Measurements from ENCODE around the gene MACROD2.

DNA sequence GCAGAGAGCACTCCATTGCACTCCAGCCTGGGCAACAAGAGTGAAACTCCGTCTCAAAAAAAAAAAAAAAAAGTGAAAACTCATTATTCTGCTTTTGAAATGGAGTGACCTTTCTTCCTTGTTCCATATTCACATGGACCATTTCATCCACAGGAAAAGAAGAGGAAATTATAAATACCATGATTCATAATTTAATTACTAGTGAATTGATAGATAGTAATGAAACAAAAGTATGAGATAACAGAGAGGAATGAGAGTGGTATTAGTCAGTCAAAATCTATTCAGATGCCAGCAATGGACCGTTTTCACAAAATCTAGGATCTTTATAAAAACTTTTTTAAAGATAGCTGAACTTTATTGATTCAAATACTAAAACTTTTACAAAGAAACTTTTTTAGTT lies 785.2 kb downstream of the MACROD2 start:
- TF ChIP-seq, protein P1, sequence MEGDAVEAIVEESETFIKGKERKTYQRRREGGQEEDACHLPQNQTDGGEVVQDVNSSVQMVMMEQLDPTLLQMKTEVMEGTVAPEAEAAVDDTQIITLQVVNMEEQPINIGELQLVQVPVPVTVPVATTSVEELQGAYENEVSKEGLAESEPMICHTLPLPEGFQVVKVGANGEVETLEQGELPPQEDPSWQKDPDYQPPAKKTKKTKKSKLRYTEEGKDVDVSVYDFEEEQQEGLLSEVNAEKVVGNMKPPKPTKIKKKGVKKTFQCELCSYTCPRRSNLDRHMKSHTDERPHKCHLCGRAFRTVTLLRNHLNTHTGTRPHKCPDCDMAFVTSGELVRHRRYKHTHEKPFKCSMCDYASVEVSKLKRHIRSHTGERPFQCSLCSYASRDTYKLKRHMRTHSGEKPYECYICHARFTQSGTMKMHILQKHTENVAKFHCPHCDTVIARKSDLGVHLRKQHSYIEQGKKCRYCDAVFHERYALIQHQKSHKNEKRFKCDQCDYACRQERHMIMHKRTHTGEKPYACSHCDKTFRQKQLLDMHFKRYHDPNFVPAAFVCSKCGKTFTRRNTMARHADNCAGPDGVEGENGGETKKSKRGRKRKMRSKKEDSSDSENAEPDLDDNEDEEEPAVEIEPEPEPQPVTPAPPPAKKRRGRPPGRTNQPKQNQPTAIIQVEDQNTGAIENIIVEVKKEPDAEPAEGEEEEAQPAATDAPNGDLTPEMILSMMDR (IDR thresholded peaks at IDR 0.05; ENCODE audit: low read depth, low read length, missing input control) = no peak
- TF ChIP-seq SP1 (IDR thresholded peaks at IDR 0.05) (no peak), RAD21 (IDR thresholded peaks at IDR 0.05) (no peak)

Data from liver (tissue), 3 donors.